Skin epidermis (tissue), 12 donors: ENCODE data around the gene TMEM255B.
A peak's percentile ranks its signal among the peaks of the same experiment; 100 is the strongest.

Experiments
- H3K27ac ChIP-seq, 21 experiments: fragments of 200-600 bp; sonication (generic) in 11 of 21; one replicate each; pipeline ENCODE4 v1.5.0; 2020; ENCODE audit warnings: mild to moderate bottlenecking in 3 of 21, inconsistent platforms in 2 of 21, moderate library complexity in 2 of 21
- H3K4me3 ChIP-seq, 7 experiments: fragments of 200-600 bp; sonication (generic) in 2 of 7; one replicate each; pipeline ENCODE4 v1.5.0; 2020; ENCODE audit warnings: inconsistent platforms in 2 of 7, mild to moderate bottlenecking in 2 of 7, moderate library complexity in 1 of 7

The TMEM255B gene

GRCh38 chr13:113758651-113759524, at the start of gene TMEM255B:
Gene TMEM255B, plus strand, starts transcription at chr13:113759226. Its CDS starts 44 bp downstream, at chr13:113759270.
- H3K4me3 ChIP-seq, result peak within 1 kb of the TSS; percentile 36 to 65 (median 48)

DNA sequence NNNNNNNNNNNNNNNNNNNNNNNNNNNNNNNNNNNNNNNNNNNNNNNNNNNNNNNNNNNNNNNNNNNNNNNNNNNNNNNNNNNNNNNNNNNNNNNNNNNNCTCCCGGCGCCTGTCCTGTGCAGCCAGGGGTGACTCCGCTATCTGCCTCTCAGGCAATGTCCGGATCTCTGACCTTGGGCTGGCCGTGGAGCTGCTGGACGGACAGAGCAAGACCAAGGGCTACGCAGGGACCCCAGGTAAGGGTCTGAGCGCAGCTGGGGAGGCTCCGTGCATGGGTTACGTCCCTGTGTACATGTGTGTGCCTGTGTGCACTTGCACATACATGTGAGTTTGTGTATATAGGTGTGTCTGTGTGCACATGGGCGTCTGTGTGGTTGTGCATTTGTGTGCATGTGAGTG, 36.1 kb upstream of the TMEM255B start:
- no peak overlapping the region for H3K4me3 ChIP-seq
- no peak overlapping the region for H3K27ac ChIP-seq

More at GRCh38 chr13:113758651-113759524, at the start of gene TMEM255B:
- peak within 1 kb of the TSS; percentile 49 to 89 (median 73) for H3K27ac ChIP-seq

DNA sequence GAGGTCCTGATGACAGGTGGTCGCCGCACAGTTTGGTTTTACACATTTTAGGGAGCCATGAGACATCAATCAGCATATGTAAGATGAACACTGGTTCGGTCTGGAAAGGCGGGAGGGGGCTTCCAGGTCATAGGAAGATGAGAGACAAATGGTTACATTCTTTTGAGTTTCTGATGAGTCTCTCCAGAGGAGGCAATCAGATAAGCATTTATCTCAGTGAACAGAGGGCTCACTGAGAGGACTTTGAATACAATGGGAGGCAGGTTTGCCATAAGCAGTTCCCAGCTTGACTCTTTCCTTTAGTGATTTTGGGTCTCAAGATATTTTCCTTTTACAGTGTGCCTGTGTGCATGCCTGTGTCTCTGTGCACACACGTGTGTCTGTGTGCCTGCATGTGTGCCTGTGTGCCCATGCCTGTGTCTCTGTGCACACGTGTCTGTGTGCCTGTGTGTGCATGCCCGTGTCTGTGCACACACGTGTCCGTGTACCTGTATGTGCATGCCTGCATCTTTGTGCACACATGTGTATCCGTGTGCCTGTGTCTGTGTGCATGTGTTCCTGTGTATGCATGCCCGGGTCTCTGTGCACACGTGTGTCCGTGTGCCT, 35.5 kb upstream of the TMEM255B start:
- Histone ChIP-seq H3K27ac (no peak overlapping the region), H3K4me3 (no peak overlapping the region)

- H3K27ac ChIP-seq, result peak overlapping the region in 7 of 21 experiments; percentile 11 to 67 (median 26)
- H3K4me3 ChIP-seq, result peak overlapping the region in 2 of 7 experiments; percentile 27 to 43
Observed at GRCh38 chr13:113724016-113724758, 34.8 kb upstream of the TMEM255B start.

GRCh38 chr13:113724780-113725315, 34.2 kb upstream of the TMEM255B start:
- Histone ChIP-seq H3K4me3 (peak overlapping the region; percentile 13 to 43 (median 27)), H3K27ac (peak overlapping the region in 11 of 21 experiments; percentile 7 to 71 (median 35))

- peak overlapping the region in 1 of 7 experiments; percentile 27 for H3K4me3 ChIP-seq
Observed at GRCh38 chr13:113725329-113726105, 33.5 kb upstream of the TMEM255B start.

DNA sequence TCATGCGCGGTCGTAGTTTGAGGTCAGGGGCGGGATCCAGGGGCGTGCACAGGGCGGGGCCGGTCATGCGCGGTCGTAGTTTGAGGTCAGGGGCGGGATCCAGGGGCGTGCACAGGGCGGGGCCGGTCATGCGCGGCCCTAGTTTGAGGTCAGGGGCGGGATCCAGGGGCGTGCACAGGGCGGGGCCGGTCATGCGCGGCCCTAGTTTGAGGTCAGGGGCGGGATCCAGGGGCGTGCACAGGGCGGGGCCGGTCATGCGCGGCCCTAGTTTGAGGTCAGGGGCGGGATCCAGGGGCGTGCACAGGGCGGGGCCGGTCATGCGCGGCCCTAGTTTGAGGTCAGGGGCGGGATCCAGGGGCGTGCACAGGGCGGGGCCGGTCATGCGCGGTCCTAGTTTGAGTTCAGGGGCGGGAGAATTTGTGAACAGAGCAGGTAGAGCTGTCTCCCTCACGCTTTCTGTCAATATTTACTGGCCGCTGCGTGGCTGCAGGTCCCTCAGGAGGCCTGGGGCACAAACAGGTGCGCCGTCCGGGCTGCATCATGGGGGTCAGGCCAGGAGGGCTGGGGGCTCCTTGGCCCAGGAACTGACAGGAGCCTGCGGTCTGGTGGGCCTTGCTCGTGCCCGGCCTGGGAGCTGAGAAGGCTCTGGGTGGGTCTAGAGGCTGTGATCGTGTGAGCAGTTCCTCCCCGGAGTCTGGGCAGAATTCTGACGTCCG, 32.8 kb upstream of the TMEM255B start:
- Histone ChIP-seq H3K27ac (peak overlapping the region in 4 of 21 experiments; percentile 14 to 43 (median 36)), H3K4me3 (peak overlapping the region in 4 of 7 experiments; percentile 7 to 19 (median 18))

More at GRCh38 chr13:113725329-113726105, 33.5 kb upstream of the TMEM255B start:
- H3K27ac ChIP-seq, result peak overlapping the region in 1 of 21 experiments; percentile 39

DNA sequence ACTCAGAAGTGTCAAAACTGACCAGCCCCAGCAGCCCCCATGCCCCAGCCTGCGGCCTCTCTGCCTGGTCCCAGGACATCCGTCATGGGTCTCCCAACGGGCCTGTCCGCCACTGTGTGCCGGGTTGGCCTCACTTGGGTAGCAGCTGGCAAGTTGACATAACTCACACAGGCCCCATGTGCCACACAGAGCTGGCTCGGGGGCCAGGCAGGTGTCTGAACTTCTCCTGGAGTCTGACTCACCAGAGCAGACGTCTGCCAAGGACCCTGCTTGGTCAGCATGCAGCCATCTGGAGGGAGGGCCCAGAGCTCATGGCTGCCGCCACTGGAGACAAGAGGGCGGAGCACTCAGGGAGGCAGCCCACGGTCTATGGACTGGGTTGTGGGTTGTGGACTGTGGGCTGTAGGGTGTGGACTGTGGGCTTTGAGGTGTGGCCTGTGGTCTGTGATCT, 32.0 kb upstream of the TMEM255B start:
- no peak overlapping the region for H3K4me3 ChIP-seq
- H3K27ac ChIP-seq, result peak overlapping the region in 1 of 21 experiments; percentile 34

- Histone ChIP-seq H3K27ac (no peak overlapping the region), H3K4me3 (no peak overlapping the region)
Observed at GRCh38 chr13:113728571-113729054, 30.4 kb upstream of the TMEM255B start.

DNA sequence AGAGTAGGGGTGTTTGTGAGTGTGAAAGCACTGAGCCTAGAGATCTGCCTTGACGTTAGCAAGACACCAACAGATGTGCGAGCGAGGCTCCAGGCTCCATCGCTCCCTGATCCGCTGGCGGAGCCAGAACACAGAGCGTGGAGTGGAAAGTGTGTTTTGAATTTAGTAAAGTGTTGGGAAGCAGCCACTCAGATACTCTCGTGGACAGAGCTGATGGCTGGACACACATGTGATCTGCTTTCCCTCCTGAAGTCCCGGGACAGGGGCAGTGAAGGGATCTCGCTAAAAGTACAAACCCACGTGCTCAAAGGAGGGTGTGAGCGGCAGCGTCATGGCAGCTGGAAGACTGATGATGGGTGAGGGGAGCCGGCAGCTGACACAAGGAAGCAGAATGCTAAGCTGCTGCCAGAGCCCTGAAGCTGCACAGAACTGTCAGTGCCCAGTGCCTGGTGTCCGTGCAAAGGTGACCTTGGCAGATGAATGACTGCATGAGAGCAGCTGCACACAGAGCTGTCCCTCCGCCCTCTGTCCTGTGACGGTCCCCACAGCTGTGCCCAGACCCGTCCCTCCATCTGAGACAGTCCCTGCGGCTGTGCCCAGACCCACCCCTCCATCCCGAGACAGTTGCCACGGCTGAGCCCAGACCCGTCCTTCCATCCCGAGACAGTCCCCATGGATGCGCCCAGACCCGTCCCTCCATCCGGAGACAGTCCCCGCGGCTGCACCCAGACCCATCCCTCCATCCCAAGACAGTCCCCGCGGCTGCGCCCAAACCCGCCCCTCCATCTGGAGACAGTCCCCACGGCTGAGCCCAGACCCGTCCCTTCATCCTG, 29.6 kb upstream of the TMEM255B start:
- Histone ChIP-seq H3K4me3 (no peak overlapping the region), H3K27ac (no peak overlapping the region)

GRCh38 chr13:113730258-113730691, 28.8 kb upstream of the TMEM255B start:
- Histone ChIP-seq H3K4me3 (no peak overlapping the region), H3K27ac (no peak overlapping the region)

DNA sequence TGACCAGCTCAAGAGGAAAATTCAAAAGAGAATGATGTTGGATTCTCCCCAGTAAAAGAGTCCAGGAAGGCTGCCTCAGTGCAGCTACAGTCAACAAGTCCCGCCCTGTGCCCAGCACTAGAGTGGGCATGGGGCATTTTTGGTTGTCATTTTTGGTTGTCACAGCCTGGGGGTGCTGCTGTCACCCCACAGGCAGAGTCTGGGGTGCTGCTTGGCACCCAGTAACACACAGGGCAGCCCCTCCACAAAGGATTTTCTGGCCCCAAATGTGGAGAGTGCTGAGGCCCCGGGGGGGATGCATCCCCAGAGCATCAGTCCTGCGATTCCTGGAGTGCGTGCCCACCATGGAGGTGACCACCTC, 28.2 kb upstream of the TMEM255B start:
- no peak overlapping the region for H3K4me3 ChIP-seq
- no peak overlapping the region for H3K27ac ChIP-seq

- Histone ChIP-seq H3K27ac (no peak overlapping the region), H3K4me3 (no peak overlapping the region)
Observed at GRCh38 chr13:113731192-113732175, 27.5 kb upstream of the TMEM255B start.

DNA sequence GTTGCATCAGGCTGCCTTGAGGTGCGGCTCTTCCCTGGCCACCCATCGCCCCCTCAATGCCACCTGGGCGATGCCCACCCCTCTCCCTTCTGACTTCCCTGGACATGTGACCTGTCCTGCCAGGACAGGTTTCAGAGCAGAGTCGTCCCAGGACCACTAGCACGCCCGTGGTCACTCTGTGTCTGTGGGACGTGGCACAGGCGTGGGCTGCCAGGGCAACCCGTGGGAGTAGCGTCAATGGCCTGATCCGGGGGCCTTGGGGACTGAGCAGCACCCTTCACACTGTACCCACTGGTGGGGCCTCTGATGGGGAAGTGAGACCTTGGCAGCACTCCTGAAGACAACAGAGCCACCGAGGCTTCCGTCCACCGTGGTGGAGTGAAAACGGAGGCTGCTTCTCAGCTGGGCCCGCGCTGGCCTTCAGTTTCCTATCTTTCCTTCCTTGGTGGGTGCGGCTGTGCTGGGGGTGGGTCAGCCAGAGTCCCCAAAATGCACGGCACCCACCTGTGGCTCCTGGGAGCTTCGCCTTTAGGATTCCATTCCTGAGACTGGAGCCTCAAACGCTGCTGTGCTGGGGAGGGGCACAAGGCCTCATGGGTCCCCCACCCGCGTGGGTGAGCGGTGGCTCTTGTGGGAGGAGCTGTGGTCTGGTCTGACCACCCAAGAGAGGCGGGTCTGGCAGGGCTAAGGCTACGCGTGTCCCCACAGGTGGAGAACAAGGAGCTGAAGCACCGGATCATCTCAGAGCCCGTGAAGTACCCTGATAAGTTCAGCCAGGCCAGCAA, 26.7 kb upstream of the TMEM255B start:
- H3K4me3 ChIP-seq, result no peak overlapping the region

More for the DNA sequence above, 26.7 kb upstream of the TMEM255B start:
- no peak overlapping the region for H3K27ac ChIP-seq
